Activated T-cell treated with anti-CD3 and anti-CD28 coated beads for 48 hours (primary cell): Measurements from ENCODE around the gene PGK2.
"Not testable (repeated sequence)": the region's sequence is repeated elsewhere in the genome, so short reads cannot be mapped to it uniquely, and the experiment has no call there.

ENCODE experiments used
- DNase-seq: peaks from one replicate; pipeline ENCODE4 v3.0.0-alpha.2; 2020; ENCODE audit warnings: low read depth

PGK2 gene

DNA sequence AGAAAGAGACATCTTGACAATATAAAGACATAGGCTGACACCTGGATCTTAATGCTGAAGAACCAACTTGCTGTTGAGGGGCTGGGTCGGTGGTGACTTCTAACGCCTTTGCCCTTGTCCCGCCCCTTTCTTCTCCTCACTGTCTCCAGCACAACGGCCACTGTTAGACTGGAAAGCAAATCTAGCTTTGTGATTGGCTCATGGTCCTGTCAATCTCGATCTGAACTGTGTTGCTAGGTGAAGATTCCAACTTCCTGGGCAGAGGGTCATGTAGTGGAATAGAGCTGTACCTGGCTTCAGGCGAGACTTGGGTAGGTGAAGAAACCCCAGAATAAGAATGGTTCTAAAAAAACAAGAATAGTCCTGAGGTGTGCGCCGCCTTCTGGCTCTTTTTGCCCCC is at the start of gene PGK2:
PGK2 (minus strand) TSS at position 110 of the 400 bp plus-strand sequence; CDS start at position 12, 98 bp downstream.
- DNase-seq = no peak

DNA sequence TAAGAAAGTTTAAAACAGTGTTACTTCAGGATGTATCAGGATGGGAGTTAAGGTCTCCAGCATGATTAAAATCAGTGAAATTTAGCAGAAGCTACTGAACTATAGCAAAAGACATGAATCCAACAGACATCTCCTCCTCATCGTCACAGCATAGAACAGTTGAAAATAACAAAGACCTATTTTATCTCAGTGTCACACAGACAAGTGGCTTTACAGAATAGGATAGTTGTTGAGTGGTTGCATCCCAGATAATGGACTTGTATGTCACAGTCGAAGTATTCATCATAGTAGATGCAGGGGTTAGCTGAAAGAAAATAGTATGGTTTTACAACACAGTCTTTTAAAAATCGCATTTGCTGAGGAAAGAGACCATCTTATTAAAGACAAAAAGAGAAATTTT is 48.1 kb upstream of the PGK2 start:
- DNase-seq = no peak

DNA sequence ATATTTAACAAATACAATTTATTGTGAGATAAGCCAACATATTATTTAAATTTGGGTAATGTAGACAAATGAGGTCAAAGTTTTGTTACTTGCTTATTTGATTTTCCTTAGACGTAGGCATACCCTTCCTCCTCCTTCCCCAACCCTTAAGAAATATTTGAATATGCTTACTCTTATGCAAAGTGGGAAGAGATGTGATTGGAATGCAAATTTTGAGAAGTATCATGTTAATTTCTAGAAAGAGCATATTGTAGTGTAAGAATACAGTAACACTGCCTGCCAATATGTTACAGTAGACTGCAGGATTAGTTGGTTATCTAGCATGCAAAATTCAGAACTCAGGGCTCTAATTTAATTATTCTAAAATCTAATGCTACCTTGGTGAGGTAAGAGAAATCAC is 46.3 kb upstream of the PGK2 start:
- no peak for DNase-seq

DNA sequence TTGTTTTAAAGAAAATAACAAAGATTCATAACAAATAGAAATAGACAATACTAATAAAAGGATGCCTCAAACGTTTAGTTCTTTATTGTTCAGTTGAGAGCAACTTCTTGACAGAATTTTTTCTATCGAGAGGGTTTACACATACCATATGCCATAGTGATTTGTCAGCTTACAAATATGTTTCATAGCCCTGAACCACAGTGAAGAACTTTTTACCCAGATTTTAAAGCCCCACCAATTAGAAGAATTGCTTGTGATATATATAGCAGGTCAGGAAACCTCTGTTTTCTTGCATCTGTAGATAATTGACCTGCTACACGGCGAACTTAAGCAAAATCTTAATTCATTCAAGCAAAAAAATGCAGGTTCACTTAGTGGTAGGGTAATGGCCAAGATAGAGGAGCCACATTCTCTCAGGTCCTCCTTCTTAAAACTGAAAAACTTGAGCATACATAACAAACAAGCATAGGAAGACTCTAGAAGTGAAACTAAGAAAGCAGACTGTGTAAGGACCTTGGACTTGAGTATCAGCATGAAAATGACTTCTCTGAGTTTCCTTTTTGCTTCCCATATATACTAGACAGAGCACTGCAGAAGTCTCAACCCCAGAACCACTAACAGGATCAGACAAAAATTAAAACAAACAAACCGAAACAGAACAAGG is 39.8 kb upstream of the PGK2 start:
- DNase-seq = no peak

DNA sequence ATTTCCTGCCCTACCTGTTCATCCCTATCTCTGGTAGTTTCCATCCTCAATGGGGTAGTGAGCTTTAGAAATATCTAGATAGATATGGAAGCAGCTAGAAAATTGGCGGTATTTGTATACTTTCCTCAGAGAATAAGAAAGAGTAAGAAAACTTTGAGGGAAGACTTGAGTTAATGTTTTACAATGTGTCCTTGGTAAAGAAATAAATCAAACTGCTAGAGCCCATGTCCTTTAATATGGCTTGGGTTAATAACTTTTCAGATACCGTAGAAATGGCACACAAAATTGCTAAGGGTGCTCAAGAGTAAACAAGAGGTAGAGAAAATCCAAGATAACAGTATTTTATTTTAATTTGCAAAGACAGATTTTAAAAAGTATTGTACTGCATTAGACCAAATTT is 28.1 kb upstream of the PGK2 start:
- DNase-seq = no peak

DNA sequence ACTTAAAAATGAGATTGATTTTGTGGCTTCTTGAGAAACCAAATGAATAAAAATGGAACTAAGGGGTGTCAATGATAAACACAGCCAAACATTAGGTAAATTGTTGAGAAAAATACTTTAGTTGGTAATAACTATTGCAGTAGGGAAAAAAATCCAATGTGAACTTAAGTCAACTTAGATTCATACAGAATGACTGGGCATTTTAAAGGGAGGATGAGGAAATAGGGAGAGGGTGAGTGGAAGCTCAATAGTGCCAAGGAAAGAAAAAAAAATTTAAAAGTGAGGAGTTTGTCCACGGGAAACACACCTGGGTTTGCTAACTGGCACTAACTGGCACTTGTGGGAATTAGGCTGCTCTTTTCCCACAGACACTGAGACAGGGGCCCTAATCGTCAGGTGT is 26.2 kb upstream of the PGK2 start:
- no peak for DNase-seq

DNA sequence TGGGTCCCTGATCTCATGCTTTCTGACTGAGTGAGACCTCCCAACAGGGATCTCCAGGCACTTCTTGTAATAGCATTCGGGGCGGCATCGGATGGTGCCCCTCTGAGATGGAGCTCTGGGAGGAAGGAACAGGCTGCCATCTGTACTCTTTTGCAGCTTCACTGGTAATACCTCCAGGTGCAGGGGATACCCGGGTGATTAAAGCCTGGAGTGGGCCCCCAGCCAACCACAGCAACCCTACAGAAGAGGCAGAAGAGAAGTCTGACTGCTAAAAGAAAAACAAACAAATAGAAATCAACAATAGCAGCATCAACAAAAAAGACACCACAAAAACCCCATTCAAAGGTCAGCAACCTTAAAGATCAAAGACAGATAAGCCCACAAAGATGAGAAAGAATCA is 19.1 kb upstream of the PGK2 start:
- DNase-seq = no peak

DNA sequence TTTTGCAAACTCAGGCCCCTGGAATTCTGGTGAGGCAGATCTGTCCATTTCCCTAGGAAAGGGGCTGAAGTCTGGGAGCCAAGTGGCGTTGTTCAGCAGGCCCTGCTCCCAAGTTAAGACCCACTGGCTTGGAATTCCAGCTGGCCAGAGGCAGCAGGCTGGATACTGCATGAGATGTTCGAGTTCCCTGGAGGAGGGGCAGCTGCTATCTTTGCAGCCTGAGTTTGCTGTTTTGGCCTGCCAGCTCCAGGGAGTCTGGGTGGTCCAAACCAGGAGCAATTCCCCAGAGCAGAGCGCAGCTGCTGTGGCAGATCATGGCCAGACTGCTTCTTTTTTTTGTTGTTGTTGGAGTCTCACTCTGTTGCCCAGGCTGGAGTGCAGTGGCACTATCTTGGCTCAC is 18.2 kb upstream of the PGK2 start:
- no peak for DNase-seq

DNA sequence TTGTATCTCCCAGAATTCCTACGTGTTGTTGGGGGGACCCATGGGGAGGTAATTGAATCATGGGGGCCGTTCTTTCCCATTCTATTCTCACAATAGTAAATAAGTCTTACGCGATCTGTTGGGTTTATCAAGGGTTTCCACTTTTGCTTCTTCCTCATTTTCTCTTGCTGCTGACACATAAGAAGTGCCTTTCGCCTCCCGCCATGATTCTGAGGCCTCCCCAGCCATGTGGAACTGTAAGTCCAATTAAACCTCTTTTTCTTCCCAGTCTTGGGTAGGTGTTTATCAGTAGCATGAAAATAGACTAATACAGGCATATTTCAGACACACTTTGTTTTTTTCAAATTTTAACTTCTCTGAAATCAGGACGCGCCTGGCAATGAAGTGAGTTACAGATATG is 14.4 kb upstream of the PGK2 start:
- DNase-seq = no peak

DNA sequence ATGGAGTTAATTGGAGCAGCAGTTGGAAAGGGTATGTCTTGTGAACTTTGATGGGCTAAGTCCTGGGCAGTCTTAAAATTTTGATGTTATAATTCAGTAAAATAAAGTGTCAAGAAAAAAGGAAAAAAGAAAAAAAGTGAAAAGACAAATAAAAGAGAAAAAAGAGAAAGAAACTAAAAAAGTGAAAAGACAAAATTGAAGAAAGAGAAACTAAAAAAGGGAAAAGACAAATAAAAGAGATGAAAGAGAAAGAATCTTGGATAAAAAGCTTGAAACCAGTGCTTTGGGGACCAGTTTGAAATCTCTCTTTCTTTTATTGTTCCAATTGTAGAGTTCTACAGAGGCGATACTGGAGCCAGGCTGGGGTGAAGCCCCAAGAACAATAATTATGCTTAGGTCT is 12.0 kb upstream of the PGK2 start:
- DNase-seq = no peak

DNA sequence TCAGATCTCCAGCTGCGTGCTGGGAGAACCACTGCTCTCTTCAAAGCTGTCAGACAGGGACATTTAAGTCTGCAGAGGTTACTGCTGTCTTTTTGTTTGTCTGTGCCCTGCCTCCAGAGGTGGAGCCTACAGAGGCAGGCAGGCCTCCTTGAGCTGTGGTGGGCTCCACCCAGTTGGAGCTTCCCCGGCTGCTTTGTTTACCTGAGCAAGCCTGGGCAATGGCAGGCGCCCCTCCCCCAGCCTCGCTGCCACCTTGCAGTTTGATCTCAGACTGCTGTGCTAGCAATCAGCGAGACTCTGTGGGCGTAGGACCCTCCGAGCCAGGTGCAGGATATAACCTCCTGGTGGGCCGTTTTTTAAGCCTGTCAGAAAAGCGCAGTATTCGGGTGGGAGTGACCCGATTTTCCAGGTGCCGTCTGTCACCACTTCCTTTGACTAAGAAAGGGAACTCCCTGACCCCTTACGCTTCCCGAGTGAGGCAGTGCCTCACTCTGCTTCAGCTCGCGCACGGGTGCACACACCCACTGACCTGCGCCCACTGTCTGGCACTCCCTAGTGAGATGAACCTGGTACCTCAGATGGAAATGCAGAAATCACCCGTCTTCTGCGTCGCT is 9.9 kb upstream of the PGK2 start:
- DNase-seq = not testable (repeated sequence)

DNA sequence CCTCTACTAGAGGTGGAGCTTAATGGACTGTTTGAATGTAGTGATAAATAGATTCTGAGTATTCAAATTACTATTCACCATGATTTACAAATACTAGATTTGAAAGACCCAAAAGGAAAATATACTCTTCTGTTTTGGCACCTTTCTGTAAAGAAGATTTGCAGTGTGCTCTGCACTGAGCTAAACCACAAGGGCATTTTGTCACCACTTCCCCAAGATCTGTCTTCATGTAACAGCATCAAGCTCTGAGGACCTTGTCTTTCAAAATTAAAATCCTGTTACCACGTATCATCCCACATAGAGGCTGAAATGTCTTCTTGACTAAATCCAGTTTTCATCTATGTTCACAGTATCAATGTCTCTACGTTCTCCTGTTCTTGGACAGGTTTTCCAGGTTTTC is 3.3 kb upstream of the PGK2 start:
- no peak for DNase-seq

DNA sequence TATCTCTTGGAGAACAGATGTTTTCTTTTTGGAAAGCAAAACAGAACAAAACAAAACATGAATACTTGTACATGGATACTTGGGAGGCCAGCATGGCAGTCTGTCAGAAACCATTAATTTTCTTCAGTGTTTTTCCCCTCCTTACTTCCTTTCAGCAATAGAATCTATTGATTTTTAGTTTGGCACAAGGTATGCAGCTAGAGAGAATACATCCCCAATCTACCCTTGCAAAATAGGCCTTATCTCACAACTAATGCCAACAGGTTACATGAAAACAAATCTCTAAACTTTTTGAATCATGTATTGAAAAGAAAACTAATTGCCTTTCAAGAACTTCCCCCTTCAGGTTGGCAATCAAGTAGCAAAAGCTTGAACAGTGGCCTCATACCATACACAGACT is 2.8 kb downstream of the PGK2 start:
- DNase-seq = no peak

DNA sequence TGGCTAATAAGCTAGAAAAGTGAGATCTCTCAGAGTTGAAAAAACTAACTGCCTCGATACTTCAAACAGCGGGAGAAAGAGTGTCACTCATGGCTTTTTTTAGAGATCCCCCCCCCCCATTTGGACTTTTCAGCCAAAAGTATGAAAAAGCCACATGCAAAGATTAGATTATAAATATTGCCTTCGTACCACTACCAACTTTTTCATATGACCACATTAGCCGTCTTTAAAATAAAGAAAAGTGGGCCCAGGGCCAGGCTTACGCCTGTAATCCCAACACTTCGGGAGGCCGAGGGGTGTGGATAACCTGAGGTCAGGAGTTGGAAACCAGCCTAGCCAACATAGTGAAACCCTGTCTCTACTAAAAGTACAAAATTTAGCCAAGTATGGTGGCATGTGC is 4.4 kb downstream of the PGK2 start:
- DNase-seq = no peak

DNA sequence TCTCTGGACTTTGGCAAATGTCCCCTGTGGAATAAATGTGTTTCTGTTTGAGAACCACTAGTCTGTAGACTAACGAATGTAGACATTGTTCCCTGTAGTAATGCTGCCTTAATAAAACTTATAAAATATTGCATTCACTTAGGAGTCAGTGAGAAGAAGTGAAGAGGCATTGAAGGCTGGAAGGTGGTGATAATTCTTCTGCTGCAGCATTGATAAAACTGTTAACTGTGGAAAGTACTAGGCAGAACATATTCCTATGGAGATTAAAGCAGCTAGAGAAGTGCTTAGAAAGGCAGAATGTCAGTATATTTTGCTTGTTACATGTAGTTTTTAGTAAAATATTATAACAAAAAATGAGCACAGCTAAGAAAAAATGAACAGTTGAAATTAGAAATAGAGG is 4.8 kb downstream of the PGK2 start:
- DNase-seq = no peak

DNA sequence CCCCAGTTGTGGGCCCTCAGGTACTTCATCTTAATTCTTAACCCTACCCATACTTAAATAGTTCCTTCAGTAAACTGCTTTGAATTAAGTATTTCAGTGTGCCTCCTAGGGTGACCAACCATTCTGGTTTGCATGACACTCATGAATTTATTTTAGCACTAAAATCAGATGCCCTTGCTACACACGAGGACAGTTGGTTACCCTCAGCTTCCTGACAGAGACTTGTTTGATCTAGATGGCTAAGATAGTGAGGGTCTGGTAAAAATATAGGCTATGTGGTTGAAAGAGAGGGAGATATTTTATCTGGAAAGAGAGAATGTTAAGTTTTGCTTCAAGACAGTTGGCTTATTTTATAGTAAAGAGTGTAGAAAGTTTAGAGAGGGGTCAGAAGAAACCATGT is 10.6 kb downstream of the PGK2 start:
- DNase-seq = no peak

DNA sequence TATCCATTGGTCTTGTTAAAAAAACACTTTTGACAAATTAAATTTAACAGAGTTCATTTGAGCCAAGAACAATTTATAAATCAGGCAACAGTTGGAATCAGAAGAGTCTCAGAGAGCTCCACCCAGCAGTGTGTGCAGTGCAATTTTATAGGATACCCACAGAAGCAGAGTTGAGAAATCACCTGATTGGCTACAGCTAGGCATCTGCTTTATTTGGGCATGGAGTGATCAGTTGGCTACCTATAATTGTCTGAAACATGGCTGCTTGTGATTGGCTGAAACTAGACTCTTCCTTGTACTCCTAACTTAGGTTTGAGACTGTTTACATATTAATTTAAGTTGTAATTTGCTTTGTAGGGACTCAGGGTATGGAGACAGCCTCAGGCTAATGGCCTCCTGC is 12.0 kb downstream of the PGK2 start:
- no peak for DNase-seq

DNA sequence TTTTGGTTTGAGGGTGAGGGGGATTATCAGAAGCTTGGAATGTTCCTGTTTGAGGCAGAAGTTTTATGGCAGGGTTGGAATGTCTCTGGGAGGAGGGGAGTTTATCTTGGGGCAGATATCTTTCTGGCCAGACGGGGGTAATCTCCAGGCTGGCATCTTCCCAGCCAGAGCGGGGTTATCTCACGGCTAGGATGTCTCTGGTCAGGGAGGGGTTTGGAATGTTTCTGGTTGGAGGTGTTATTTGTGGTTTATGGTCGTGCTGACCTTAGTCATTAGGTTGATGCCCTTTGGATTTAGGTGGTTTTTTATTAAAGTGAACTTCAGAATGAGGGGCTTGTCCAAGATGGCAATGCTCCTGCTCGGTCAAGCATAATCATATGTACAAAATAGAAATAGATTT is 14.8 kb downstream of the PGK2 start:
- no peak for DNase-seq

DNA sequence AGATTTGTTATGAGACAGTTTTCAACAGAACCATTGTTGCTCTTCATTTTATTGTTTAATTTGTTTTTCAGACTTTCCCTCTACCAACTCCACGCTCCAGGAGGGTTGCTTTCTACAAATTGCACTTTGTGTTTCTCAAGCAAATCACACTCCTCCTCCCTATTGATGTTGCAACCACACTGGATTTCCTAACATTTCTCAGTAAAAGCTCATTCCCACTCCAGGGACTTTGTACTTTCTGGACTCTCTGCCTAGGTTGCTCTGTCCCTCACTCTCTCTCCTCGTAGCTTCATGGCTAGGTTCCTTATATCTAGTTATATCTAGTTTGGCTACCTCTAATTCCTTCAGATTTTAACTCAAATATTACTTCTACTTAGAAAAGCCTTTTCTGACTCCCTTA is 20.3 kb downstream of the PGK2 start:
- DNase-seq = no peak

DNA sequence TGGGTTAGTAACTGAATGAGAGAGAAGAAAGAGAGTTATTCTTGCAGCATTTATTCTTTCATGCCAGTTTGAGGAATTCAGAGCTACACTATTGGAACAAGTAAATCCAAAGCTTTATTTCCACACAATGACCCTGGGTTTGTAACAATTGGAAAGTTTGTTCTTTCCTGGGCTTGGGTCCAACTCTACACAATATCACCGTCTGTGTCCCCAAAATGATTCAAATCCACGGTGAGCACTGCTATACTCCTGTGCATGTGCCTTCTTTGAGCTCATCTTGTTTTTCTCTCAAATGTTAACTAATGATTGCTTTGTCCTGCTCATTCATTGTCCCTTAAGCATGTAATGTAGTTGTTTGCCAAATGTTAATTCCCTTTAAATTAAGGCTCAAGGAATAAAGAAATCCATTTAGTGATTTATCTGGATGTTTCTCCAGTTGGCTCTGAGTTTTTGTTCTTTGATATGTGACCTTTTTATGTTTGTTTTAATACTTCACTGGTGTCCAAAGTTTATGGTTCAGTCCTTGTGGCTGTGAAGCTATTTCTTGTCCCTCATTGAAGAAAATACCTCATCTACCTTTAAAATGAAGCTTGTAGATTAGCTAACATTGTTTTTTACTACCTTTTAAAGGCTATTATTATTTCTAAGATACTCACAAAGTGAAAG is 22.4 kb downstream of the PGK2 start:
- no peak for DNase-seq

DNA sequence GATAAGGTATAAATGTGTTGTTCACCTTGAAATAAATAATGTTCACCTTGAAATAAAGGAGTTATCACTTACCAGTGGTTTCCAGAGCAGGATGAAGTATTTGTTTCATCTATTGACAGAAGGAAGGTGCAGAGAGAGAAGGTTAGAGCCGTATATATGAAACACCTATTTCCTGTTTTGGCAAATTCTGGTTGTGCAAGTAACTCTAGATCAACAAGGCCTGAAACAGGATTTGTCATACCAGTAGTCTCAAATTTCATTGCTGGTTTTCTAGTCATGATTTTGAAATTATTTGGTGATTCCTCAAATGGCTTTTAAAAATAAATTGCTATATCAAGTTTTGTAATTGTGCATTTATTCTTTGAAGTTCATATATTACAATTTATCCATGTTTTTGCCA is 42.8 kb downstream of the PGK2 start, which contains the start of gene CRISP3:
CRISP3 (minus strand) TSS at position 130 of the 400 bp plus-strand sequence; CDS start at position 109, 21 bp downstream.
- no peak for DNase-seq

DNA sequence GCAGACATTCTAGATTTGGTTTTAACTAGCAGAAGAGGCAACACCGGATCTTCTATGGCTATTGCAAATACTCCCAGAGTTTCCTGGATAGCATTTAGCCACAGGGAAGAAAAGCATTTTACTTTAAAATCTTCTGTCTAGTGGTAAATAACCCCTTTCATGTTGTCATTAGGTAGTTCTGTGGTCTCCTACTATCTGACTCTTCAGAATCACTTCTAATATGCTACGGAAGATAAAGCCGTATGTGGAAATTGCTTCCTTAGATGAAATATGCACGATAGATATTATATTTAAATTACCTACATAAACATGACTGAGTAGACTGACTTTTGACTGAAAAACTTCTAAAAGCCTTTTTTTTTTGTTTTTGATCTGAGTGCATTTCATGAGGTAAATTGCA is 43.7 kb downstream of the PGK2 start:
- DNase-seq = no peak

DNA sequence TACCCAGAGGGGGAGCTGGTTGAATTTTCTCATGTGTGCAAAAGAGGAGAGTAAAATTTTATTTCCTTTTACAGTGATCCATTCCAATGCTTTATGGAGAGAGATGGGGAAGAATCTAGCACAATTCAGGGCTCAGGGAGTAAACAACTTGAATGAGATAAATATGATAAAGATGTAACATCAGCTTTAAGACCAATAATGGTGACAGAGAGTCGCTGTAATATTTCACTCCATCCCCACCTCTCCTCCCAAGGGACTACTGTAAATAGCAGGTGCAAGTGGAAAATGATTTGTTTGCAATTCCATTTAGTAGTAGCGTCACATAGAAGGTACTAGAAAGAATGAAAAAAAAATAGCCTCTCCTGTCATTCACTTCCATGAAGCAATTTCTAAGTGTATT is 47.7 kb downstream of the PGK2 start:
- DNase-seq = no peak
